Neural progenitor cell (in vitro differentiated cells): ENCODE results near the gene TBC1D24. TPM values are rescaled to one million over a fixed set of nuclear protein-coding genes. Genes with fewer than 3 reads are reported as not detected.
A peak's percentile ranks its signal among the peaks of the same experiment; 100 is the strongest.

Experiments
- DNase-seq: peaks from one replicate; pipeline ENCODE4 v3.0.0-alpha.2; 2016; ENCODE audit warnings: low spot score
- H2AFZ ChIP-seq: fragments of 200-600 bp; sonication (generic); replicated peaks from 2 replicates; pipeline ENCODE4 v1.6.1; 2016; ENCODE audit warnings: antibody characterized with exemption
- H3F3A ChIP-seq: fragments of 200-600 bp; sonication (generic); 2 replicates; pipeline ENCODE4 v1.6.1; 2016; ENCODE audit warnings: antibody characterized with exemption, low read depth
- H3K27ac ChIP-seq: fragments of 200-600 bp; sonication (generic); 2 replicates; pipeline ENCODE4 v1.5.1; 2016; ENCODE audit warnings: mild to moderate bottlenecking
- H3K27me3 ChIP-seq: fragments of 200-600 bp; sonication (generic); 2 replicates; pipeline ENCODE4 v1.6.1; 2016; ENCODE audit warnings: mild to moderate bottlenecking, moderate library complexity
- H3K36me3 ChIP-seq: fragments of 200-600 bp; sonication (generic); 2 replicates; pipeline ENCODE4 v1.5.1; 2016
- H3K4me1 ChIP-seq: fragments of 200-600 bp; sonication (generic); 2 replicates; pipeline ENCODE4 v1.6.1; 2016; ENCODE audit warnings: mixed run types
- H3K4me2 ChIP-seq: fragments of 200-600 bp; sonication (generic); 2 replicates; pipeline ENCODE4 v1.6.1; 2016
- H3K4me3 ChIP-seq: fragments of 200-600 bp; sonication (generic); 2 replicates; pipeline ENCODE4 v1.5.1; 2016
- H3K79me2 ChIP-seq: fragments of 200-600 bp; sonication (generic); 2 replicates; pipeline ENCODE4 v1.6.1; 2016; ENCODE audit warnings: low read depth
- H3K9ac ChIP-seq: fragments of 200-600 bp; sonication (generic); 2 replicates; pipeline ENCODE4 v1.6.1; 2016
- H3K9me3 ChIP-seq: fragments of 200-600 bp; sonication (generic); 2 replicates; pipeline ENCODE4 v1.5.1; 2016; ENCODE audit warnings: low read depth
- H4K20me1 ChIP-seq: fragments of 200-600 bp; sonication (generic); 2 replicates; pipeline ENCODE4 v1.6.1; 2016; ENCODE audit warnings: low read depth
- H3K27ac Mint-ChIP-seq: 3 replicates; pipeline ENCODE4 v1.8.0; 2021; ENCODE audit warnings: mixed read lengths
- H3K27me3 Mint-ChIP-seq: 2 replicates; pipeline ENCODE4 v1.8.0; 2022; ENCODE audit warnings: low read depth, mild to moderate bottlenecking, inconsistent platforms, moderate library complexity, mixed read lengths; ENCODE audit not compliant: insufficient read depth
- H3K36me3 Mint-ChIP-seq: 3 replicates; pipeline ENCODE4 v1.8.0; 2021; ENCODE audit warnings: mixed read lengths
- H3K4me1 Mint-ChIP-seq: 3 replicates; pipeline ENCODE4 v1.8.0; 2021; ENCODE audit warnings: mixed read lengths
- H3K4me3 Mint-ChIP-seq: 3 replicates; pipeline ENCODE4 v1.8.0; 2021; ENCODE audit warnings: mild to moderate bottlenecking, moderate library complexity, mixed read lengths
- H3K9me3 Mint-ChIP-seq: 3 replicates; pipeline ENCODE4 v1.8.0; 2020; ENCODE audit warnings: mixed read lengths
- EZH2 ChIP-seq: fragments of 200-600 bp; sonication (generic); IDR thresholded peaks from 2 replicates; pipeline ENCODE4 v1.6.1; 2017; ENCODE audit warnings: antibody characterized with exemption, mild to moderate bottlenecking, moderate library complexity
- EZH2phosphoT487 ChIP-seq: fragments of 200-600 bp; sonication (generic); IDR thresholded peaks from 2 replicates; pipeline ENCODE4 v1.6.1; 2017; ENCODE audit warnings: antibody characterized with exemption
- total RNA-seq: library from RNA; depleted of rRNA; stranded (reverse); fragments of >200 nt; gene quantifications from 2 replicates; pipeline ENCODE4 v1.2.3, GENCODE V29; 2015; ENCODE audit warnings: low replicate concordance
- TF ChIP-seq, protein P1 (sequence below): fragments of 200-600 bp; sonication (generic); IDR thresholded peaks from 2 replicates; pipeline ENCODE4 v1.5.1; 2017; ENCODE audit warnings: antibody characterized with exemption, mild to moderate bottlenecking

TBC1D24 gene
- total RNA-seq, 1 donor from 2014 or later = 8.2 TPM

DNA sequence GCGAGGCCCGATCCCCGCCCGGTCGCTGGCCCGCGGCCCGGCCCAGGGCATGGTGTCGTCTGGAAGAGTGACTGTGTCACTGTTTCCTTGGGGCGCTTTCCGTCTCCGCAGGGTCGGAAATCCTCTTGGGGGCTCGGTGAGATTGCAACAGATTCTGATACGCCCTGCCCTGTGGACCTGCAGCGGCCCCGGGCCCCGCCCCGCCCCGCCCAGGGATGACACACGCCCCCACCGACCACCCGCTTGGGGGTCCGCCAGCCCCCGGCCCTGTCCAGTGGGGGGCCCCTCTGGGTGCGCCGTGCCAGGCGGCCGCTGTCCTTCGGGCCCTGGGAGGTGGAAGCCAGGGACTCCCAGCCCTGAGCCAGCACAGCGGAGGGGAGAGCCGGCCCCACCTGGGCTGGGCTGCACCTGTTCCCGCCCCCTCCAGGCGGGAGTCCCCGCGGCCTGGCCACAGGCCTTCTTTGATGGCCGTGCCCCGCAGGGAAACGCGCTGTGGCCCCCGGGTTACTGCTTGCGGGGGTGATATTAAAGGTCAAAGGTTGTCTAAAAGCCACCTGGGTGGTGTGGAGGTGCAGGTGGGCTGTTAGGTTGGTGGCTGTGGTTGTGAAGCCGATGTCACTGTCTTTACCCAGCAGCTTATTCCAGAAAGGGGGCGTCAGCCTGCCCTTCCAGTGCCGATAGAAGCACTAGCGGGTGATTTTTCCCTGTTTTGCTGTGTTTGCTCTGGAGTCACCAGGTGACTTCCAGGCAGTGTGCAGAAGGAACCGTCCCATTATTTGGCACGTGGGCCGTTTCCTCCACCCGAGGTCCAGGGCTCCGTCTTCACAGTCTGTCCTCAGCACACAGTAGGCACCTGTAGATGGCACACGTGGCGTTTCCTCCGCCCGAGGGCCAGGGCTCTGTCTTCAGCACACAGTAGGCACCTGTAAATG, 752 bp downstream of the TBC1D24 start:
- no peaks in the 10 kb centered on the region for H3K36me3 ChIP-seq
- peaks cover 20% of the 10 kb centered on the region for H3K4me1 ChIP-seq
- no peak for TF ChIP-seq EZH2
- TF ChIP-seq, protein P1, sequence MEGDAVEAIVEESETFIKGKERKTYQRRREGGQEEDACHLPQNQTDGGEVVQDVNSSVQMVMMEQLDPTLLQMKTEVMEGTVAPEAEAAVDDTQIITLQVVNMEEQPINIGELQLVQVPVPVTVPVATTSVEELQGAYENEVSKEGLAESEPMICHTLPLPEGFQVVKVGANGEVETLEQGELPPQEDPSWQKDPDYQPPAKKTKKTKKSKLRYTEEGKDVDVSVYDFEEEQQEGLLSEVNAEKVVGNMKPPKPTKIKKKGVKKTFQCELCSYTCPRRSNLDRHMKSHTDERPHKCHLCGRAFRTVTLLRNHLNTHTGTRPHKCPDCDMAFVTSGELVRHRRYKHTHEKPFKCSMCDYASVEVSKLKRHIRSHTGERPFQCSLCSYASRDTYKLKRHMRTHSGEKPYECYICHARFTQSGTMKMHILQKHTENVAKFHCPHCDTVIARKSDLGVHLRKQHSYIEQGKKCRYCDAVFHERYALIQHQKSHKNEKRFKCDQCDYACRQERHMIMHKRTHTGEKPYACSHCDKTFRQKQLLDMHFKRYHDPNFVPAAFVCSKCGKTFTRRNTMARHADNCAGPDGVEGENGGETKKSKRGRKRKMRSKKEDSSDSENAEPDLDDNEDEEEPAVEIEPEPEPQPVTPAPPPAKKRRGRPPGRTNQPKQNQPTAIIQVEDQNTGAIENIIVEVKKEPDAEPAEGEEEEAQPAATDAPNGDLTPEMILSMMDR = no peak
- H3K79me2 ChIP-seq = peaks cover 10% of the 10 kb centered on the region
- no peak overlapping the region for H2AFZ ChIP-seq
- peak overlapping the region; percentile 80 for H3K4me3 Mint-ChIP-seq
- H3K27me3 ChIP-seq = peaks cover 58% of the 10 kb centered on the region
- no peaks in the 10 kb centered on the region for H3K9me3 ChIP-seq
- peaks cover 50% of the 10 kb centered on the region for H4K20me1 ChIP-seq
- H3K27me3 Mint-ChIP-seq = peaks cover under 1% of the 10 kb centered on the region
- peaks cover 18% of the 10 kb centered on the region for H3K4me1 Mint-ChIP-seq
- no peak overlapping the region for H3K27ac ChIP-seq
- peak overlapping the region; percentile 97 for H3K4me3 ChIP-seq
- H3K9me3 Mint-ChIP-seq = no peaks in the 10 kb centered on the region
- peak; percentile 61 for DNase-seq
- H3K36me3 Mint-ChIP-seq = no peaks in the 10 kb centered on the region
- peaks cover 30% of the 10 kb centered on the region for H3F3A ChIP-seq
- no peak overlapping the region for H3K9ac ChIP-seq
- peak overlapping the region; percentile 98 for H3K4me2 ChIP-seq
- H3K27ac Mint-ChIP-seq = no peak overlapping the region

DNA sequence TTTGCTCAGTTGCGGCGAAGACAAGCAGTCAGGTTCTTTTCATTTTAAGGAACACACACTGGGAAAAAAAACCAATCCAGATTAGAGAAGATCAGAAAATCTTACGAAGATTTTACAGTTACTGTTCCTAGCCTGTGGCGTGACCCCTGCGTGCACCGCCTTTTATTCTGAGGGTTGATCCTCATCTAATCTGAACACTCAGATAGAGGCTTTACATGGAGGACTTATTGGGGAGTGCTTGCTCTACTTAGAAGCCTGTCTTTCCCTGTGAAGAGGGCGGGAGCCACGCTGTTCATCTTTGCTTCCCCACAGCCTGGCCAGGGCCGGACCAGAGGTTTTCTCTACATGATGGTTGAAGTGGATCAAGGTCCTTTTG, 1.4 kb downstream of the TBC1D24 start:
- Mint-ChIP-seq H3K9me3 (no peaks in the 10 kb centered on the region), H3K27ac (no peak overlapping the region), H3K4me1 (peaks cover 18% of the 10 kb centered on the region), H3K36me3 (no peaks in the 10 kb centered on the region), H3K4me3 (peak overlapping the region; percentile 80), H3K27me3 (no peaks in the 10 kb centered on the region)
- Histone ChIP-seq H3F3A (peaks cover 29% of the 10 kb centered on the region), H3K4me3 (no peak overlapping the region), H3K4me1 (peaks cover 14% of the 10 kb centered on the region), H3K27ac (no peak overlapping the region), H3K9ac (no peak overlapping the region), H3K79me2 (peaks cover 10% of the 10 kb centered on the region), H3K9me3 (no peaks in the 10 kb centered on the region), H4K20me1 (peaks cover 54% of the 10 kb centered on the region), H2AFZ (no peak overlapping the region), H3K36me3 (no peaks in the 10 kb centered on the region), H3K27me3 (peaks cover 52% of the 10 kb centered on the region), H3K4me2 (no peak overlapping the region)
- no peak for DNase-seq
- TF ChIP-seq EZH2phosphoT487 (no peak), EZH2 (no peak)
- TF ChIP-seq, protein P1 = no peak

DNA sequence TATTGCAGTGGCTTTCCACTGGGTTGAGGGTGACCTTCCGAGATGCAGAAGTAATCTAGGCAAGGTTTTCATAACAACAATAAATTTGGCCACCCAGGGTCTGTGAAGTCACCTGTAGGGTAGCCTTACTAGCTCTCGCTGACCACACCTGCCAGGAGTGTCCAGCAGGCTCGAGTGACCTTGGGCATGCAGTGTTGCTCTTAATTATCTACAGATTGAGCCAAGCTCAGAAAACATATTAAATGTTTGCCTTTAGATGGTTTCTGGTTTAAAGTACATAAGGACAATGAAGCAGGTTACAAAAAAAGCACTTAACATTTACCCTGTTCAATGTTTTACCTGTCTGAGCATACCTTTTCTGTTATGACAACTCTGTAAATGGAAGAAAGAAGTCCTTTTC, 1.8 kb downstream of the TBC1D24 start:
- no peaks in the 10 kb centered on the region for H3K36me3 ChIP-seq
- H3K4me1 ChIP-seq = peaks cover 10% of the 10 kb centered on the region
- H3K36me3 Mint-ChIP-seq = no peaks in the 10 kb centered on the region
- peak overlapping the region; percentile 80 for H3K4me3 Mint-ChIP-seq
- no peak overlapping the region for H3K4me3 ChIP-seq
- H4K20me1 ChIP-seq = peaks cover 58% of the 10 kb centered on the region
- no peak overlapping the region for H3K27ac Mint-ChIP-seq
- no peaks in the 10 kb centered on the region for H3K27me3 Mint-ChIP-seq
- no peak overlapping the region for H2AFZ ChIP-seq
- H3K4me1 Mint-ChIP-seq = peaks cover 18% of the 10 kb centered on the region
- TF ChIP-seq EZH2 (no peak), EZH2phosphoT487 (no peak)
- TF ChIP-seq, protein P1 = no peak
- no peak overlapping the region for H3K27ac ChIP-seq
- H3K9me3 ChIP-seq = no peaks in the 10 kb centered on the region
- H3K9ac ChIP-seq = no peak overlapping the region
- H3K9me3 Mint-ChIP-seq = no peaks in the 10 kb centered on the region
- DNase-seq = no peak
- peaks cover 25% of the 10 kb centered on the region for H3F3A ChIP-seq
- no peak overlapping the region for H3K4me2 ChIP-seq
- peaks cover 10% of the 10 kb centered on the region for H3K79me2 ChIP-seq
- peaks cover 48% of the 10 kb centered on the region for H3K27me3 ChIP-seq
